Myocyte (in vitro differentiated cells): ENCODE data around the gene ANKS1B. TPM values are rescaled to one million over a fixed set of nuclear protein-coding genes. Genes with fewer than 3 reads are reported as not detected.

Source experiments
- DNase-seq: peaks from one replicate; pipeline ENCODE4 v3.0.0-alpha.2; 2012; ENCODE audit warnings: low read depth
- total RNA-seq: library from RNA; depleted of rRNA; stranded (reverse); fragments of >200 nt; gene quantifications from 2 replicates; pipeline ENCODE4 v1.2.3, GENCODE V29; 2014

The ANKS1B gene
- total RNA-seq, 1 donor from 2014 or later, result 1.5 TPM

GRCh38 chr12:99287136-99287535, 697.6 kb downstream of the ANKS1B start:
- DNase-seq, result no peak

DNA sequence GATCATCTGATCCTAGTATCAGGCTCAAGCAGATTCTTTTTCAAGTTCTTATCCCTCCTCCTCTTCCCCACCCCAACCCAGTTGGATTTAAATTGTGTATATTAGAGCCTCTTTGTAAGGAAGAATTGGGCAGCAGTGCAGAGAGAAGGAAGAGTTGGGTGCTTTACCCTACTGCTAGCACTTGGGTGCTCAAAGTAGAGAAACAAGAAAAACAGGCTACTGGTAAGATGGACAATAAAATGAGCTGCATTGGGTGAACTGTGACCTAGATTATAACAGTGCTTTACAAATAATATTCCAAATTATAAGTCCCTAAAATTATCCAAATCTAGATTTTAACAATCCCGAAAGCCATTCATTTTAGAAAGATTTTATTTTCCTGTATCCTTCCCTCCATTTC, 700.6 kb downstream of the ANKS1B start:
- no peak for DNase-seq

DNA sequence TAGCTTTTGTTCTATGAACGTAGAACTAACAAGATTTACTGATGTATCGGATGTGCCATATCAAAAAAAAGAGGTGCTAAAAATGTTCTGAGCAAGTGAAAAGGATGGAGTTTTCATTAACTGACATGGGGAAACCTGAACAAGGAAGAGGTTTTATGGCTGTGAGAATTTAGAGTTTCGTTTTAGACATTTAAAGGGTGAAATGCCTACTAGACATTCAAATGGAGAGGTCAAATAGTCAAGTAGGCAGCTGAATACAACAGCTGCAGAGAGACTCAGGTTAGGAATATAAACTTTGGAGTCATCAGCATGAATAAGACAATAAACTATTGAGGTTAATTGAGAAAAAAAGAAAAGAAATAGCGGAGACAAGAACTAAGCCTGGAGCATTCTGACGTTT, 702.1 kb downstream of the ANKS1B start:
- DNase-seq, result peak; percentile 18

- peak; percentile 26 for DNase-seq
Observed at GRCh38 chr12:99282086-99282485, 702.6 kb downstream of the ANKS1B start.

GRCh38 chr12:99281277-99281676, 703.5 kb downstream of the ANKS1B start:
- DNase-seq, result peak; percentile 34

GRCh38 chr12:99278899-99279298, 705.8 kb downstream of the ANKS1B start:
- DNase-seq, result peak; percentile 16

- no peak for DNase-seq
Observed at GRCh38 chr12:99277591-99278379, 707.0 kb downstream of the ANKS1B start.

DNA sequence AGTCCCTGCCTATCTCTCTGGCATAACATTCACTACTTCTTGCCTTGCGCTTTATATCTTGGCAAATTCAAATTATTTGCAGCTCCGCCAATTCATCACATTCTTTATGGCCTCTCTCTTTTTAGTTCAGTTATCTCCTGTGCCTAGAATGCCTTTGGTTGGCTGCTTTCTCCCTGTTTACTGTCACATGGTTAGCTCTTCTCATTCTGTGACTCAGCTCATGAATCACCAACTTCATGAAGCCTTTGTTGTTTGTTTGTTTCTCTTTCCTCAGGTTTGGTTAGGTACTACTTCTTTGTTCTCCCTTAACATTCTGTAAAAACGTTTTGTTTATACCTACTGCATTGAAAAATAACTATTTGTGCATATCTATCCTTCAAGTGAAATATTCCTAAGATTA, 713.7 kb downstream of the ANKS1B start:
- no peak for DNase-seq

DNA sequence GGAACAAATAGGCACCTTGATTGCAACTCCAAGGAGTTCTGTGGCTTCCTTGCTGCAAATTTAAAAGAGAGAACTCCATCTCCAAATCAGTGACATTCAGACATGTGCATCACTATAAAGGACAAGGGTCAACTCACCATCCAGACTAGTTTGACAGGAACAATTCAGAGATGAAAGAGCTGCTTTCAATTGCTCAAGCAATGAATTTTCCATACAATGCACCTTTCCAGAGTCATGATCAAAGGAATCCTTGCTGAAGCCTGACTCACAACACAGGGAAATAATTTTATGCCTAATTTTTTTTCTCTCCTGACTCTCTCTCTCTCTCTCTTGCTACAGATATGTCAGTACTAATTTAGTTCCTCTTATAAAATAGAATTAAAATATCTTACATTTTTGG, 717.7 kb downstream of the ANKS1B start:
- DNase-seq, result no peak

GRCh38 chr12:99265648-99266047, 719.1 kb downstream of the ANKS1B start:
- DNase-seq, result no peak

DNA sequence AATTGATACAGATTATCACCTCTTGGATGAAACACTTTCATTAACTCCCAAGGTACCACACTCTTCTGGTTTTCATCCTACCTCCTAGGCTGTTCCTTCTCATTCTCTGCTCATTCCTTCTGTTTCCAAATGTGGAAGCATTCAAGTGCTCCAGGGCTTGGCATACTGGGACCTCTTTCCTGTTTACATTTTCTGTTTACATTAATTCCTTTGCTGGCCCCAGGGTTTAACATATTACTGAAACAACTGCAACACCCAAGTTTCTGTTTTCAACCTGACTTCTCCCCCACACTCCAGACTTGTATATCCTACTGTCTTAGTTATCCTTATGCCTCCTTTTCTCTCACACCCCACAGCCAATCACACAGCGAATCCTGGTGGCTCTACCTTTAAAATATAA, 723.5 kb downstream of the ANKS1B start:
- DNase-seq, result no peak

GRCh38 chr12:99260456-99260996, 724.2 kb downstream of the ANKS1B start:
- DNase-seq, result no peak

DNA sequence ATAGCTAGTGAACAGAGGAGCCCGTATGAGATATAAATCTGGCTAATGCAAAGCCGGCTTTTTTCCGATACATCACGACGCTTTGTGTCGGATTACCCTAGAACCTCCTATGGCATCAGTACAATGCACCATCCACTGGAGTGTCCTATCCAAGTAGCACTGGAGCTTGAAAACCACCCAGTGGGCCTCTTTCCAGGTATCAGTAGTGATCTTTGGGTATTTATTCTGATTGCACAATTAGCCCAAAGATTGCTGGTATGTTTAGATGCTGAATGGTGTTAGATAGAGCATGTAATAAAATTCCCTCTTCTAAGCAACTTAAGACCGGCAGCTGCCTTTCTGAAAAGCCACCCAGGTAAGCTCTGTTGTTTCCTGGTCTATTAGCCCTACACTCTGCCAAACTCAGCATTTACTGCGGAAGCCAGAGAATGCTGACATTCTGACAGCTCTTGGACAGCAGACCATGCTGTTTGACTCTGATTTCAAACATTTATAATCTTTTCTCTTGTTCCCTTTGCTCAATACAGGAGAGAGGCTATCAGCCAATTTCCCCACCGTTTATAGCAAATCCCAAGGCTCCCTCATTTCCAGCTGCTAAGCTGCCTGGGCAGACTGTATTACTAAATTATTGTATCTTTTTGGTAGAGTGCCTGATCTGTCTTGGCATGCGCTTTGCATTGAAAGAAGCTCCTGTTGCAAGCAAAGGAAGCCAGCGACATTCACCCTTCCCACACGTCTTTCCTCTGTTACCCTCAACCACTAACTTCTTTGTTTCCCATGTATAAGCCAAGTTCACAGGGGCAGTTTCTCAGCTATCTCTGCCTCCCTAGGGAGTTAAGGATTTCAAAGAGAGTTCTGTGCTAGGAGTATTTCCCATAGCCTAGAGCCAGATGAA, 725.4 kb downstream of the ANKS1B start:
- no peak for DNase-seq

DNA sequence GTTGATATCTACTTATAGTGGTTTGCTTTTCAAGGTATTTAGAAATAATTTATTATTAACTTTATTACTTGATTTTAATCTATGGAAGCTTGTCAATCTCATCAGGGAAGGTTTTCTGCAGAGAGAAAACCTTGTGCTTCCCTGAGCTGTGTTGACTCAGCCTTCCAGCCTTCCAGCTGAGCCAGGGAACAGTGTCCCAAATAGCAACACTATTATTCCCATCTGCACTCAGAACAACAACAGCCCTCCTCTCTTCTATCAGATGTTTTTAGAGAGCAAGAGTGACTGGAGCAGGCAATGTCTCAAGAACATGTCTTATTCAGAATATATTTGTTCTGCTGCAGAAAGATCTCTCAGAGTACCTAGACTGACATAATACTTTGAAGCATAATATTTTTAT, 727.1 kb downstream of the ANKS1B start:
- DNase-seq, result peak; percentile 4

DNA sequence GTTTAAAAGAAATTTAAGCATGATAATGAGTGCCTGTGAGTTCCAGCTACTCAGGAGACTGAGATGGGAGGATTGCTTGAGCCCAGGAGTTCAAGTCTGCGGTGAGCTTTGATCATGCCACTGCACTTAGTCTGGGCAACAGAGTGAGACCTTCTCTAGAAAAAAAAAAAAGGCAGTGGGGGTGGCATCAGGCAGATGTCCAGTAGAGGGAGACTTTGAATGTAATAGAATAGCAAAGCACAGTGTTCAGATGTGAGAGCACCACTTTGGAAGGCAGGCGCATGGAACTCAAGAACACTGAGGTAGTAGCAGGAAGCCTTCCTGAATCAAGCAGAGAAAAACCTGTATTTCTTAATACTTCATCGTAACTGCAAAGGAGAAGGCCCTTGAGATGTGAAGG, 731.7 kb downstream of the ANKS1B start:
- DNase-seq, result peak; percentile 13

DNA sequence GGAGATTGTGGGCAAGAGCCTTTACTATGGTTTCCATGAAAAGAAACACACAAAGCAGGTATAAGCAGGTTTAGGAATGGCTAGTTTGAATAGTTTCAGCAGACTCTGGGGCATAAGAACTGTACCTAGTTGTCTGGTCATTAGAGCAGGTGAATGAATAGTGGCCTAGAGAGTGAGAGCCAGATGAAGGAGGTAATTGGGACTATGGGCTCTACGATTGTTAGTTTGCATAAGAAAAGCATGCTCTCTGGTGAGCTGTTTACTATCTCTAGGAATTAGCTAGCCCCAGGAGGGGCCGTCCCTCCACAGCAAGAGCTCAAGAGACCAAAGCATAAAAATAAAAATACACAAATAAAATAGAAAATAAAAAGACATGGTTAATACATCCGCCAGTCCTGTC, 734.6 kb downstream of the ANKS1B start:
- no peak for DNase-seq

- no peak for DNase-seq
Observed at GRCh38 chr12:99249543-99249942, 735.2 kb downstream of the ANKS1B start.

GRCh38 chr12:99237907-99238538, 746.7 kb downstream of the ANKS1B start:
- peak; percentile 1 for DNase-seq

DNA sequence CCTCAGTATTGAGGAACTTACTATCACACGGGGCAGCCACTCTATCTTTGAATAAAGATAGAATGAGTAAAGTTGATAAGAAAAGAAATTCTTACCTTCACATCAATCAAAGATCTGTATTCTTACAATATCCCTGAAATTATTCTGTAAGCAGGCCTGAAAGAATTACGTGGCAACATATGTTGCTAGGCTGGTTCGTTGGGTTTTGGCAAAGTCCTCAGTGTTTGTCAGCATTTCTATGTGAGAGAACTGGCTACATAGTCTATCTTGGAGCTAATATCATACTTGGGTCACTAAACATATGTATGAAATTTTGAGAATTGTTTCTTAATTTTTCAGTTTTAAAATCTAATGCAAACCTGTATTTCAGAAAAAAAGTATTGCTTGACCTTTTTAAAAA, 749.4 kb downstream of the ANKS1B start:
- DNase-seq, result no peak

DNA sequence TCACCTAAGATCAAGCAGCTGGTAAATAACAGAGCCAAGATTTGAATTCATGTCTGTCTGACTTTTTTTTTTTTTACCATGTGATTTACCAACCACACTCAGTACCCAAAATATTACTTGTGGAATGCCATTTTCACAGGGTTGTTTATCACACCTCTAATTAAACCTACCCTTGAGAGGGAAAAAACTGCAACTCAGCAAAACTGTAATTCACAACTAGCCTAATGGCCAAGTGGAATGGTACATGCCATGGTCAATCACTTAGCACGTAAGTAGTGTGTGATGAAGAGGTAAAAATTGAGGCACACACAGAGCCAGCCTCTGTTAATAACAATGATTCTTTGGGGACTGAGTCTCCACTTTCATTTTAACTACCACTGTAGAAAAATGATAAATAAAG, 750.0 kb downstream of the ANKS1B start:
- DNase-seq, result no peak

DNA sequence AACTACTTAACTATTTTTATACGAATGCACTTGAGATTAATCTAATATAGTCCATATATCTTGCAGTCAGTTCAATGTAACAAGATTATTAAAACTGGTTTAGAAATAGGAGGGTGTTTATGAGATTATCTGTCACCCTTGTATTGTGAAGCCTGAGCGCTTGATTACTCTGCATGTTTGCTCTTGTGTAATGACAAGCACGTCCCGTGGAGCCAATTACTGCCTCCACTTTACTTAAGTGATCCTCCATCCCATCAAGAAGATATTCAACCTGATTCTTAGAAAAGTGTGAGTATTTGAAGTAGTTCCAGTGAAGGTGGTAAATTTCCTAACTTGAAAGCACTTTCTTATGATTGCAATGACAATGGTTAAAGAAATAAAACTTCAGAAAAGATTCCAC, 752.4 kb downstream of the ANKS1B start:
- no peak for DNase-seq

- no peak for DNase-seq
Observed at GRCh38 chr12:99231031-99231430, 753.7 kb downstream of the ANKS1B start.
